HCT116 (cell line): ENCODE measurements around the gene SORL1. TPM values are rescaled to one million over a fixed set of nuclear protein-coding genes. Genes with fewer than 3 reads are reported as not detected.

Experiments used
- ATAC-seq: fragments of 200-7000 bp; cut with Tn5 transposase; 2 replicates; pipeline ENCODE4 v1.9.1; 2020; ENCODE audit warnings: mild to moderate bottlenecking, moderate library complexity
- BruUV-seq: library from RNA; stranded (reverse); fragments of 400-500 nt; replicated peaks from 2 replicates; lab custom pipeline; 2021; lab: Mats Ljungman, UMichigan
- CTCF ChIA-PET: fragments of 300-600 bp; sonication (Branson Sonifier 250); formaldehyde crosslinking; loops from one replicate; lab custom pipeline; 2021; ENCODE audit warnings: antibody characterized with exemption; lab: Charles Lee
- POLR2A ChIA-PET: fragments of 300-600, 350-600 bp; sonication (Branson Sonifier 250); formaldehyde crosslinking; loops from one replicate; lab custom pipeline; 2021; ENCODE audit warnings: antibody characterized with exemption; lab: Charles Lee
- RAD21 ChIA-PET, 2 experiments: fragments of 300-600 bp; sonication (Branson Sonifier 250); formaldehyde crosslinking; loops; one replicate each; lab custom pipeline; 2023; ENCODE audit warnings: low total read pairs in 2 of 2; ENCODE audit not compliant: uncharacterized antibody in 2 of 2, unreplicated experiment in 2 of 2, low non-redundant PET in 1 of 2; lab: Charles Lee
- DNase-seq: peaks from one replicate; pipeline ENCODE4 v3.0.0-alpha.2; 2010; ENCODE audit warnings: low read depth, low spot score
- H2AFZ ChIP-seq: fragments of 200-600 bp; shearing (Covaris generic), sonication (generic); 2 replicates; pipeline ENCODE4 v1.6.1; 2017; ENCODE audit warnings: low read depth, mixed run types, mixed read lengths, antibody characterized with exemption, low read length; ENCODE audit not compliant: poor library complexity, severe bottlenecking
- H3K27ac ChIP-seq: 2 replicates; pipeline ENCODE4 v1.5.1; 2012; ENCODE audit warnings: low read depth, low read length
- H3K27me3 ChIP-seq: fragments of 200-600 bp; sonication (generic); 2 replicates; pipeline ENCODE4 v1.6.1; 2016; ENCODE audit warnings: mixed run types, low read length, mixed read lengths; ENCODE audit not compliant: insufficient read depth
- H3K36me3 ChIP-seq, 2 experiments: fragments of 200-500 bp in 1 of 2; fragments of 200-600 bp in 1 of 2; sonication (Bioruptor generic) in 1 of 2; sonication (generic) in 1 of 2; 2 replicates each; pipeline versions ENCODE4 v1.5.1 to v1.6.1; 2014 to 2016; ENCODE audit warnings: low read length in 2 of 2, inconsistent platforms in 1 of 2, mixed read lengths in 1 of 2, mixed run types in 1 of 2; ENCODE audit not compliant: insufficient read depth in 2 of 2, control insufficient read depth in 1 of 2
- H3K4me1 ChIP-seq, 2 experiments: fragments of 200-600 bp in 1 of 2; sonication (generic) in 1 of 2; 2 replicates each; pipeline versions ENCODE4 v1.5.1 to v1.6.1; 2012 to 2017; ENCODE audit warnings: low read length in 2 of 2, inconsistent platforms in 1 of 2, mild to moderate bottlenecking in 1 of 2, mixed read lengths in 1 of 2, mixed run types in 1 of 2, moderate library complexity in 1 of 2; ENCODE audit not compliant: insufficient read depth in 2 of 2, control insufficient read depth in 1 of 2
- H3K4me2 ChIP-seq: fragments of 200-600 bp; sonication (generic); 2 replicates; pipeline ENCODE4 v1.6.1; 2017; ENCODE audit warnings: mixed run types, low read length, mixed read lengths
- H3K4me3 ChIP-seq, 2 experiments: fragments of 200-600 bp in 1 of 2; sonication (generic) in 1 of 2; replicated peaks in 1 of 2; 2 replicates each; pipeline ENCODE4 v1.5.1; 2011 to 2016; ENCODE audit warnings: low read length in 2 of 2, control low read depth in 1 of 2, low read depth in 1 of 2, mild to moderate bottlenecking in 1 of 2, mixed read lengths in 1 of 2, mixed run types in 1 of 2
- H3K79me2 ChIP-seq: fragments of 200-600 bp; sonication (generic); 2 replicates; pipeline ENCODE4 v1.6.1; 2017; ENCODE audit warnings: mild to moderate bottlenecking, mixed run types, low read length, moderate library complexity, mixed read lengths; ENCODE audit not compliant: insufficient read depth
- H3K9ac ChIP-seq: fragments of 200-600 bp; sonication (generic); 2 replicates; pipeline ENCODE4 v1.6.1; 2016; ENCODE audit warnings: low read length, mixed read lengths
- H3K9me2 ChIP-seq: fragments of 200-600 bp; sonication (generic), shearing (Covaris generic); 2 replicates; pipeline ENCODE4 v1.6.1; 2017; ENCODE audit warnings: mixed run types, mild to moderate bottlenecking, moderate library complexity; ENCODE audit not compliant: insufficient read depth
- H3K9me3 ChIP-seq, 2 experiments: fragments of 200-500 bp in 1 of 2; fragments of 200-600 bp in 1 of 2; sonication (Bioruptor generic) in 1 of 2; sonication (generic) in 1 of 2; 2 replicates each; pipeline ENCODE4 v1.6.1; 2014 to 2017; ENCODE audit warnings: low read length in 2 of 2, mixed read lengths in 2 of 2, inconsistent platforms in 1 of 2, low read depth in 1 of 2, mild to moderate bottlenecking in 1 of 2, mixed run types in 1 of 2, moderate library complexity in 1 of 2; ENCODE audit not compliant: control insufficient read depth in 1 of 2, insufficient read depth in 1 of 2
- H4K20me1 ChIP-seq: fragments of 200-600 bp; sonication (generic), shearing (Covaris generic); 2 replicates; pipeline ENCODE4 v1.6.1; 2017; ENCODE audit warnings: mixed run types, mild to moderate bottlenecking, moderate library complexity; ENCODE audit not compliant: insufficient read depth
- CEBPB ChIP-seq: IDR thresholded peaks from 2 replicates; pipeline ENCODE4 v1.6.1; 2012; ENCODE audit warnings: low read depth
- EGR1 ChIP-seq: IDR thresholded peaks from 2 replicates; pipeline ENCODE4 v1.6.1; 2012; ENCODE audit warnings: low read depth
- ELF1 ChIP-seq: IDR thresholded peaks from 2 replicates; pipeline ENCODE4 v1.6.1; 2012; ENCODE audit warnings: low read depth, borderline replicate concordance
- EZH2 ChIP-seq: fragments of 200-600 bp; sonication (generic); IDR thresholded peaks from 2 replicates; pipeline ENCODE4 v1.6.1; 2017; ENCODE audit warnings: antibody characterized with exemption, mixed run types
- EZH2phosphoT487 ChIP-seq: fragments of 200-600 bp; IDR thresholded peaks from 2 replicates; pipeline ENCODE4 v1.6.1; 2018; ENCODE audit warnings: antibody characterized with exemption, borderline replicate concordance
- FOSL1 ChIP-seq: IDR thresholded peaks from 2 replicates; pipeline ENCODE4 v1.6.1; 2012; ENCODE audit warnings: low read depth
- JUND ChIP-seq: IDR thresholded peaks from 2 replicates; pipeline ENCODE4 v1.6.1; 2012
- POLR2A ChIP-seq: IDR thresholded peaks from 2 replicates; pipeline ENCODE4 v1.7.0; 2011; ENCODE audit warnings: borderline replicate concordance; ENCODE audit not compliant: insufficient read depth, insufficient read length; ENCODE audit errors: extremely low read depth
- POLR2AphosphoS5 ChIP-seq: IDR thresholded peaks from 2 replicates; pipeline ENCODE4 v1.6.1; 2011; ENCODE audit warnings: mild to moderate bottlenecking, low read depth, low read length, moderate library complexity
- RAD21 ChIP-seq: IDR thresholded peaks from 2 replicates; pipeline ENCODE4 v1.6.1; 2012; ENCODE audit warnings: low read depth, mild to moderate bottlenecking
- REST ChIP-seq: IDR thresholded peaks from 2 replicates; pipeline ENCODE4 v1.6.1; 2012; ENCODE audit warnings: low read depth
- SIN3A ChIP-seq: IDR thresholded peaks from 2 replicates; pipeline ENCODE4 v1.6.1; 2012; ENCODE audit warnings: low read depth
- SP1 ChIP-seq: IDR thresholded peaks from 2 replicates; pipeline ENCODE4 v1.6.1; 2012; ENCODE audit warnings: low read depth
- TCF7L2 ChIP-seq: IDR thresholded peaks from 2 replicates; pipeline ENCODE4 v1.7.0; 2011; ENCODE audit warnings: borderline replicate concordance, inconsistent platforms; ENCODE audit not compliant: insufficient read depth, insufficient read length; ENCODE audit errors: extremely low read depth
- ZFX ChIP-seq: fragments of 450-650 bp; IDR thresholded peaks from 2 replicates; pipeline ENCODE4 v1.6.1; 2017
- ZNF274 ChIP-seq: fragments of 200-500 bp; sonication (Bioruptor generic); IDR thresholded peaks from 2 replicates; pipeline ENCODE4 v1.6.1; 2014; ENCODE audit warnings: mild to moderate bottlenecking, low read depth, low read length, inconsistent platforms
- intact Hi-C: fragments of 100-400 bp; cut with micrococcal nuclease; formaldehyde crosslinking; loops from 2 replicates; pipeline ENCODE4 v1.10.0; 2022
- total RNA-seq: library from RNA; stranded (reverse); gene quantifications from one replicate; pipeline ENCODE4 v1.2.1, GENCODE V29; 2021; ENCODE audit not compliant: unreplicated experiment
- TF ChIP-seq, protein P1 (sequence below): IDR thresholded peaks from 2 replicates; pipeline ENCODE4 v1.6.1; 2011; ENCODE audit warnings: mild to moderate bottlenecking, low read length, moderate library complexity; ENCODE audit not compliant: insufficient replicate concordance; ENCODE audit errors: extremely low read depth
- TF ChIP-seq, protein P2 (sequence below): IDR thresholded peaks from 2 replicates; pipeline ENCODE4 v1.6.1; 2012
- TF ChIP-seq, protein P3 (sequence below), 3 experiments: fragments of 200-600 bp in 1 of 3; sonication (generic) in 1 of 3; IDR thresholded peaks in 2 of 3; conservative IDR thresholded peaks in 1 of 3; 2 replicates each; pipeline ENCODE4 v1.5.1; 2012 to 2017; ENCODE audit warnings: low read depth in 2 of 3, low read length in 2 of 3, antibody characterized with exemption in 1 of 3, borderline replicate concordance in 1 of 3, control low read depth in 1 of 3, mild to moderate bottlenecking in 1 of 3, mixed read lengths in 1 of 3, mixed run types in 1 of 3, moderate library complexity in 1 of 3; ENCODE audit not compliant: insufficient read depth in 1 of 3
- TF ChIP-seq, protein P4 (sequence below): IDR thresholded peaks from 2 replicates; pipeline ENCODE4 v1.6.1; 2012

Gene SORL1
- total RNA-seq, 1 experiment from 2014 or later, result 17.4 TPM

GRCh38 chr11:121671283-121672168, 219.4 kb downstream of the SORL1 start:
- peaks cover 9 to 24% of the 10 kb centered on the region in 2 experiments for H3K4me1 ChIP-seq
- no peaks in the 10 kb centered on the region for H3K36me3 ChIP-seq
- no peaks in the 10 kb centered on the region for H3K9me3 ChIP-seq
- no peaks in the 10 kb centered on the region for H3K79me2 ChIP-seq
- no peaks in the 10 kb centered on the region for H3K9me2 ChIP-seq
- no peak overlapping the region for H3K4me3 ChIP-seq
- ATAC-seq, result no peak
- no peaks in the 10 kb centered on the region for H3K27me3 ChIP-seq
- no peaks in the 10 kb centered on the region for H4K20me1 ChIP-seq
- no peak for DNase-seq
- ChIA-PET RAD21 (no interaction called here), CTCF (no interaction called here), POLR2A (no interaction called here)
- H3K27ac ChIP-seq, result no peak overlapping the region
- no peak overlapping the region for H3K4me2 ChIP-seq
- H2AFZ ChIP-seq, result no peak overlapping the region
- H3K9ac ChIP-seq, result no peak overlapping the region
- TF ChIP-seq EGR1 (no peak), TCF7L2 (no peak), ZFX (no peak), SP1 (no peak), ELF1 (no peak), ZNF274 (no peak), JUND (no peak), SIN3A (no peak), EZH2 (no peak), REST (no peak), RAD21 (no peak), EZH2phosphoT487 (no peak), POLR2A (no peak), CEBPB (no peak), POLR2AphosphoS5 (no peak), FOSL1 (no peak)
- TF ChIP-seq, protein P1, sequence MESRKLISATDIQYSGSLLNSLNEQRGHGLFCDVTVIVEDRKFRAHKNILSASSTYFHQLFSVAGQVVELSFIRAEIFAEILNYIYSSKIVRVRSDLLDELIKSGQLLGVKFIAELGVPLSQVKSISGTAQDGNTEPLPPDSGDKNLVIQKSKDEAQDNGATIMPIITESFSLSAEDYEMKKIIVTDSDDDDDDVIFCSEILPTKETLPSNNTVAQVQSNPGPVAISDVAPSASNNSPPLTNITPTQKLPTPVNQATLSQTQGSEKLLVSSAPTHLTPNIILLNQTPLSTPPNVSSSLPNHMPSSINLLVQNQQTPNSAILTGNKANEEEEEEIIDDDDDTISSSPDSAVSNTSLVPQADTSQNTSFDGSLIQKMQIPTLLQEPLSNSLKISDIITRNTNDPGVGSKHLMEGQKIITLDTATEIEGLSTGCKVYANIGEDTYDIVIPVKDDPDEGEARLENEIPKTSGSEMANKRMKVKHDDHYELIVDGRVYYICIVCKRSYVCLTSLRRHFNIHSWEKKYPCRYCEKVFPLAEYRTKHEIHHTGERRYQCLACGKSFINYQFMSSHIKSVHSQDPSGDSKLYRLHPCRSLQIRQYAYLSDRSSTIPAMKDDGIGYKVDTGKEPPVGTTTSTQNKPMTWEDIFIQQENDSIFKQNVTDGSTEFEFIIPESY, result no peak
- TF ChIP-seq, protein P2, sequence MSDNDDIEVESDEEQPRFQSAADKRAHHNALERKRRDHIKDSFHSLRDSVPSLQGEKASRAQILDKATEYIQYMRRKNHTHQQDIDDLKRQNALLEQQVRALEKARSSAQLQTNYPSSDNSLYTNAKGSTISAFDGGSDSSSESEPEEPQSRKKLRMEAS, result no peak
- TF ChIP-seq, protein P3, sequence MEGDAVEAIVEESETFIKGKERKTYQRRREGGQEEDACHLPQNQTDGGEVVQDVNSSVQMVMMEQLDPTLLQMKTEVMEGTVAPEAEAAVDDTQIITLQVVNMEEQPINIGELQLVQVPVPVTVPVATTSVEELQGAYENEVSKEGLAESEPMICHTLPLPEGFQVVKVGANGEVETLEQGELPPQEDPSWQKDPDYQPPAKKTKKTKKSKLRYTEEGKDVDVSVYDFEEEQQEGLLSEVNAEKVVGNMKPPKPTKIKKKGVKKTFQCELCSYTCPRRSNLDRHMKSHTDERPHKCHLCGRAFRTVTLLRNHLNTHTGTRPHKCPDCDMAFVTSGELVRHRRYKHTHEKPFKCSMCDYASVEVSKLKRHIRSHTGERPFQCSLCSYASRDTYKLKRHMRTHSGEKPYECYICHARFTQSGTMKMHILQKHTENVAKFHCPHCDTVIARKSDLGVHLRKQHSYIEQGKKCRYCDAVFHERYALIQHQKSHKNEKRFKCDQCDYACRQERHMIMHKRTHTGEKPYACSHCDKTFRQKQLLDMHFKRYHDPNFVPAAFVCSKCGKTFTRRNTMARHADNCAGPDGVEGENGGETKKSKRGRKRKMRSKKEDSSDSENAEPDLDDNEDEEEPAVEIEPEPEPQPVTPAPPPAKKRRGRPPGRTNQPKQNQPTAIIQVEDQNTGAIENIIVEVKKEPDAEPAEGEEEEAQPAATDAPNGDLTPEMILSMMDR (IDR thresholded peaks at IDR 0.05 in 2 of 3, conservative IDR thresholded peaks at IDR 0.05 in 1 of 3; ENCODE audit: borderline replicate concordance in 1 of 3, insufficient read depth in 1 of 3, low read depth in 2 of 3, low read length in 2 of 3), result no peak
- TF ChIP-seq, protein P4, sequence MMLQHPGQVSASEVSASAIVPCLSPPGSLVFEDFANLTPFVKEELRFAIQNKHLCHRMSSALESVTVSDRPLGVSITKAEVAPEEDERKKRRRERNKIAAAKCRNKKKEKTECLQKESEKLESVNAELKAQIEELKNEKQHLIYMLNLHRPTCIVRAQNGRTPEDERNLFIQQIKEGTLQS, result no peak
- BruUV-seq, result no TSS peak
- intact Hi-C loops, result no loop called here
